DOHH2 (cell line): ENCODE measurements around the gene TMEM248.

Experiments used
- H3F3A ChIP-seq: fragments of 200-600 bp; sonication (generic), shearing (Covaris generic); 2 replicates; pipeline ENCODE4 v1.6.0; 2016; ENCODE audit warnings: antibody characterized with exemption, mild to moderate bottlenecking; ENCODE audit not compliant: control insufficient read depth, insufficient read depth
- H3K27ac ChIP-seq: fragments of 200-600 bp; sonication (generic); 2 replicates; pipeline ENCODE4 v1.5.1; 2014; ENCODE audit warnings: low read depth, mild to moderate bottlenecking, low read length, moderate library complexity
- H3K27me3 ChIP-seq: fragments of 200-600 bp; sonication (generic); 2 replicates; pipeline ENCODE4 v1.6.1; 2014; ENCODE audit warnings: mild to moderate bottlenecking, low read length, mixed read lengths; ENCODE audit not compliant: control insufficient read depth
- H3K36me3 ChIP-seq: fragments of 200-600 bp; sonication (generic); 2 replicates; pipeline ENCODE4 v1.6.1; 2014; ENCODE audit warnings: mild to moderate bottlenecking, low read length, moderate library complexity, mixed read lengths; ENCODE audit not compliant: control insufficient read depth
- H3K4me1 ChIP-seq: fragments of 200-600 bp; sonication (generic); 2 replicates; pipeline ENCODE4 v1.6.1; 2014; ENCODE audit warnings: mild to moderate bottlenecking, low read length, mixed read lengths; ENCODE audit not compliant: control insufficient read depth
- H3K4me2 ChIP-seq: fragments of 200-600 bp; sonication (generic); 2 replicates; pipeline ENCODE4 v1.6.0; 2014; ENCODE audit warnings: mild to moderate bottlenecking, low read length, moderate library complexity
- H3K4me3 ChIP-seq: fragments of 200-600 bp; sonication (generic); 2 replicates; pipeline ENCODE4 v1.5.1; 2014; ENCODE audit warnings: mild to moderate bottlenecking, low read length, mixed read lengths
- H3K79me2 ChIP-seq: fragments of 200-600 bp; sonication (generic); 2 replicates; pipeline ENCODE4 v1.6.1; 2014; ENCODE audit warnings: mild to moderate bottlenecking, low read length, mixed read lengths; ENCODE audit not compliant: control insufficient read depth
- H3K9me2 ChIP-seq: fragments of 200-600 bp; sonication (generic); replicated peaks from 2 replicates; pipeline ENCODE4 v1.6.1; 2014; ENCODE audit warnings: mild to moderate bottlenecking, low read length, mixed read lengths; ENCODE audit not compliant: control insufficient read depth
- H3K9me3 ChIP-seq: fragments of 200-600 bp; sonication (generic); 2 replicates; pipeline ENCODE4 v1.6.1; 2014; ENCODE audit warnings: antibody characterized with exemption, low read length, mixed read lengths; ENCODE audit not compliant: control insufficient read depth, insufficient read depth
- H4K20me1 ChIP-seq: fragments of 200-600 bp; sonication (generic); 2 replicates; pipeline ENCODE4 v1.6.0; 2014; ENCODE audit warnings: low read depth, mild to moderate bottlenecking, antibody characterized with exemption, low read length, moderate library complexity; ENCODE audit not compliant: control insufficient read depth, insufficient read depth
- EZH2phosphoT487 ChIP-seq: fragments of 200-600 bp; sonication (generic); IDR thresholded peaks from 2 replicates; pipeline ENCODE4 v1.6.1; 2017; ENCODE audit warnings: borderline replicate concordance, mild to moderate bottlenecking, antibody characterized with exemption, low read length, moderate library complexity, mixed read lengths
- TF ChIP-seq, protein P1 (sequence below): fragments of 200-600 bp; sonication (generic); IDR thresholded peaks from one replicate; pipeline ENCODE4 v1.5.1; 2014; ENCODE audit warnings: antibody characterized with exemption, mild to moderate bottlenecking, low read depth, low read length; ENCODE audit not compliant: poor library complexity, severe bottlenecking

Gene TMEM248

DNA sequence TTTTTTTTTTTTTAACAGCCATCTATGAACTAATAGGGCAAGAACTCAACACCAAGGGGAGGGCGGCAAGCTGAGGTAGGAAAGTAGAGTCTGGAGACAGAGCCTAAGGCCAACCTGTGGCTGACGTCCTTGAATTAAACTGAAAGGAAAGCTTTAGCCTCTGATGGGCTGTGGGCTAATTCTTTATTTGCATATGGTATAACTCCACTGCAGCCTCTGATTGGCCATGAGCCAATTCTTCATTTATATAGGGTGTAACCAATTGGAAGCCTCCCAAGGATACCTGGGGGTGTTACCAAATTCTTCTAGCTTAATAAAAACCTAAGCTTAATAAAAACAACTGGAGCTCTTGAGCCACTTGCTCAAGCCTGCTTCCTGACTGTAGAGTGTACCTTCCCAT is 85.9 kb downstream of the TMEM248 start:
- Histone ChIP-seq H3K4me2 (no peak overlapping the region), H3K4me1 (peaks cover 4% of the 10 kb centered on the region; the same call in 1 of the 2 replicates), H3K79me2 (peaks cover 40% of the 10 kb centered on the region), H3K36me3 (peaks cover 63% of the 10 kb centered on the region), H3K27ac (no peak overlapping the region), H3K9me2 (no peaks in the 10 kb centered on the region), H3K4me3 (no peak overlapping the region), H3K9me3 (no peaks in the 10 kb centered on the region), H3K27me3 (no peaks in the 10 kb centered on the region), H3F3A (no peaks in the 10 kb centered on the region), H4K20me1 (no peaks in the 10 kb centered on the region)
- no peak for TF ChIP-seq EZH2phosphoT487
- TF ChIP-seq, protein P1, sequence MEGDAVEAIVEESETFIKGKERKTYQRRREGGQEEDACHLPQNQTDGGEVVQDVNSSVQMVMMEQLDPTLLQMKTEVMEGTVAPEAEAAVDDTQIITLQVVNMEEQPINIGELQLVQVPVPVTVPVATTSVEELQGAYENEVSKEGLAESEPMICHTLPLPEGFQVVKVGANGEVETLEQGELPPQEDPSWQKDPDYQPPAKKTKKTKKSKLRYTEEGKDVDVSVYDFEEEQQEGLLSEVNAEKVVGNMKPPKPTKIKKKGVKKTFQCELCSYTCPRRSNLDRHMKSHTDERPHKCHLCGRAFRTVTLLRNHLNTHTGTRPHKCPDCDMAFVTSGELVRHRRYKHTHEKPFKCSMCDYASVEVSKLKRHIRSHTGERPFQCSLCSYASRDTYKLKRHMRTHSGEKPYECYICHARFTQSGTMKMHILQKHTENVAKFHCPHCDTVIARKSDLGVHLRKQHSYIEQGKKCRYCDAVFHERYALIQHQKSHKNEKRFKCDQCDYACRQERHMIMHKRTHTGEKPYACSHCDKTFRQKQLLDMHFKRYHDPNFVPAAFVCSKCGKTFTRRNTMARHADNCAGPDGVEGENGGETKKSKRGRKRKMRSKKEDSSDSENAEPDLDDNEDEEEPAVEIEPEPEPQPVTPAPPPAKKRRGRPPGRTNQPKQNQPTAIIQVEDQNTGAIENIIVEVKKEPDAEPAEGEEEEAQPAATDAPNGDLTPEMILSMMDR: no peak
